ELR (cell line): ENCODE results near the gene GFPT2.
"Not testable (repeated sequence)": the region's sequence is repeated elsewhere in the genome, so short reads cannot be mapped to it uniquely, and the experiment has no call there.

Experiments used
- DNase-seq: peaks from one replicate; pipeline ENCODE4 v3.0.0-alpha.2; 2015; ENCODE audit warnings: low read depth

The GFPT2 gene

DNA sequence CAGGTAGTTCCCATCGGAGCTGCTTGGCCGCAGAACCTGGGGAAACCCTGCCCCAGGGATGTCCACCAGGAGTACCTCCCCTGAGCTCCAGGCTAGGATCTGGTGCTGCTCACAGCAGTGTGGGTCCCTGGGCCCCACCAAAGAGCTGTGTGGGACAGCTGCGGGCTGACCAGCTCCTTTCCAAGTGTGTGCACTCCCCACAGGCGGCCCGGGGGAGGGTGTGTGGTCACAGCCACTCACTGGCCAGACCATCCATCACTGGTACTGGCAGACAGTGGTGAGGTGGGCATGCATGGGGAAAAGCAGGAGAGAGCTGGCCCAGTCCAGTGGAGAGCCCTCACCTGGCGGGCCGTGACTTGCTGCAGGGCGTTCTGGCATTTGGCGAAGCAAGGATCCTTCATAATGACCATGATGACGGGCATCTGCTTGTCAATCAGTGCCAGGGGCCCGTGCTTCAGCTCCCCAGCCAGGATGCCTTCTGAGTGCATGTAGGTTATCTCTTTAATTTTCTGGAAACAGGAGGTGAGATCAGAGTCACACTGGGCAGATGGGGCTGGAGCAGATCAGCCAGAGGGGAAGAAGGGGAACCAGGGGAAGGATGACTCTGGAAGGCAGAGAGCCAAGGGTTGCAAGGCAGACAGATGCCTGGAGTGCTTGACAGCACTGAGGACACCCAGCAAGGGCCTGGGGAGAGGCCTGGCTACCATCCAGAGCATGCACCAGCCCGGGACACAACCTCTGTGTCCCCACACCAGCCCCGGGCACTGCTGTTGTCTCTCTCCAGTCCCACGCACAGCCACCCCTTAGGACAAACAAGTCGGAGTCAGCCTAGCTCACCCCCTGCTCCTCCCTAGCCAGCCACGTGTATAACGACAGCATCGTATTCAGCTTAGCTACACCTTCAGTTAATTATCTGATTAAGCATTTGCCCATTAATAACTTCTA is 48.4 kb downstream of the GFPT2 start:
- DNase-seq = no peak

- DNase-seq = no peak
Measured at GRCh38 chr5:180304016-180304292, 49.2 kb downstream of the GFPT2 start.

DNA sequence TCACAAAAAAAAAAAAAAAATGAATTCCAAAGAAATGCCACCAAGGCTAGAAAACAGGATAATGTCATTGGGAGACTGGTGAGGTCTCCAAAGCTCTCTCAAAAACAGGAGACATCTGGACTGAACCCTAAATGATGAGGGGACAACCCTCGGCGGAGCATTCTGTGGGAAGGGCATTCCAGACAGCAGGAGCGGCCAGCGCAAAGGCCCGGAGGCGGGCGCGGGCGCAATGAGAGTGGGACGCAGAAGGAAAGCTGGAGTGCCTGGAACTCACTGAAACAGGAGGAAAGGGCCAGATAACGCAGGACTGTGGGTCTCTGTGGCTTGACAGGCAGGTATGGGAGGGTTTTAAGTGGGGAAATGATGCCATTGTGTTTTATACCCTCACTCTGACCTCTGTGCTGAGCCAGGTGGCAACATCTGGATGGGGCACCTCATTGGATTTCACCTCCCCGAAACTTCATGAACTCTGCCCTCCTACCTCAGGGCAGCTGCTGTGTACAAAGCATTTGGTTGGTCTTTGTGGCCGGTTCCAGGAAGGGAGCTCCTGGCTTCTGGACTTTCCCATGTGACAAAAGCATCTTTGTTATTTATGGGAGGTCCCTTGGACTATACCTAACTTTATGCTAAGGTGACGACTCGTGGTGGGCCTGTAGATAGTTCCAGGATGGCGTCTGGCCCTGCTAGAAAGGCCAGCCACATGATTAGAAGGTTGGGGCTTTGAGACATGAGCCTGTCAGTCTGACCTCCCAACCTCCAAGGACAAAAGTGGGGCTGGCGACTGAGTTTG is 49.7 kb downstream of the GFPT2 start:
- DNase-seq = no peak

DNA sequence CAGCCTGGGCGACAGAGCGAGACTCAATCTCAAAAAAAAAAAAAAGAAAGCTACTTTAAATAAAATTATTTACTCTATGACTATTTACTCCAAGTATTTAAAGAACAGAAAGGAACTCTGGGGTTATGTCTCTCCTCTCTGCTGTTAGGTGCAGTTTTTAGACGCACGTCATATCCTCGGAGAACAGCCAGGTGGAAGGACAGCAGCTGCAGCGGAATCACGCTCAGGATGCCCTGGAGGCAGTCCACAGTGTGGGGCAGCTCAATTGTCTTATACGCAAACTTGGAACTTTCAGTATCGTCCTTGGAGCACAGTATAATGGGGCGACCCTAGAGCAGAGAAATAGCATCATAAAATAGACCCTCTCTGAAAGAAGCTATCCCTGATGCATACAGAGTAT is 50.9 kb downstream of the GFPT2 start:
- no peak for DNase-seq

DNA sequence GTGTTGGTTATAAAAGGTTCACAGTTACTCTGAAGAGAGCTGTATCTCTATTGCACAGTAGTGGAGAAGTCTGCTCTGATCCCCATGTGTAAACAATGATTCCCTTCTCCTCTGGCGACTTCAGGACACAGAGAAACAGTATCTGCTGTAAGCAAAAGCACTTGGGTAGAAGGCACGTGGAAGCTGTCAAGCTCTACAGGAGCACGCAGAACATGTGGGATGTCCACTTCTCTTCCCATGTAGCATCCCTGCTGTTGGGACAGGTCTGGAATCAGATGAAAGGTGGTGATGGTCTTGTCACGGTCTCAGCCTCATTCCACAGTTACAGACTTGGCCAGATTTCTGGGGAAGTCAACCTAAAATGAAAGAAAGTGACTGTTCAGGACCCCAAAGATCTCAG is 51.9 kb downstream of the GFPT2 start:
- DNase-seq = no peak

- DNase-seq = no peak
Measured at GRCh38 chr5:180299526-180299925, 53.6 kb downstream of the GFPT2 start.

DNA sequence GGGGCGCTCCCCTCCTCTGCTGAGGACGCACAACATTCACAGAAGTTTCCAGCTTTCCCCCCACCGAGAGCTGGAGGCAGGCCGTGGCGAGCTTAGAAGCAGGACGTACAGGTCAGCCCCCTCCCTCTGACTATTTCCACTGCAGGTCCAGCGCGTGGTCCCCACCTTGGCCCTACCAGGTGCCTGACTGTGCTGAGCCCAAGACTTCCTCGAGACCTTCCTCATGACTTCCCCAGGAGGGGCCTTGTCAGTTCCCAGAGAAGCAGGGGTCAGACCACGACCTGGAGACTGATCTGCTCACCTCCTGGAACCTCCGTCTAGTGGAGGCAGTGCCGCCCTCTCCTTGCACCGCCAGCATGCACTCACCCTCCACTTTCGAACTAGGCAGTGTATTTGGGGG is 54.1 kb downstream of the GFPT2 start:
- not testable (repeated sequence) for DNase-seq

- no peak for DNase-seq
Measured at GRCh38 chr5:180297587-180298282, 55.4 kb downstream of the GFPT2 start.

GRCh38 chr5:180296771-180297170 is 56.4 kb downstream of the GFPT2 start:
- DNase-seq = peak; percentile 28

GRCh38 chr5:180294913-180295555 is 58.1 kb downstream of the GFPT2 start:
- DNase-seq = no peak

DNA sequence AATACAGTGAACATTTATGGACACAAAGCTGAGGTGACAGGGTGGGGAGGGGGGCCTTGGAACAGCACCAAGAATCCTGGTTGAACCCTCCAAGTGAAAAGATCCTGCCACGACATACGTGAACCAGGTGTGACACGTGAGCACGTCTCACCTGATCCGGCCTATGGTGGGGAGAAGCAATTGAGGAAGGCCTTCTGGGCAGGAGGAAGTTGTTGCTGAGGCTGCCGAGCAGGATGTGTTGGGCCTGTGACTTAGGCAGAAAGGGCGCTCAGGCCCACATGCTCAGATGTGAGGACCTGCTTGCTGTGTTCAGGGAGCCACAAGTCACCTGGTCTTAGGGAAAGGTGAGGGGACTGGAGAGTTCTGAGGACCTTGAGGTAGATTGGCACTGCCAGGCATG is 58.7 kb downstream of the GFPT2 start:
- DNase-seq = no peak

DNA sequence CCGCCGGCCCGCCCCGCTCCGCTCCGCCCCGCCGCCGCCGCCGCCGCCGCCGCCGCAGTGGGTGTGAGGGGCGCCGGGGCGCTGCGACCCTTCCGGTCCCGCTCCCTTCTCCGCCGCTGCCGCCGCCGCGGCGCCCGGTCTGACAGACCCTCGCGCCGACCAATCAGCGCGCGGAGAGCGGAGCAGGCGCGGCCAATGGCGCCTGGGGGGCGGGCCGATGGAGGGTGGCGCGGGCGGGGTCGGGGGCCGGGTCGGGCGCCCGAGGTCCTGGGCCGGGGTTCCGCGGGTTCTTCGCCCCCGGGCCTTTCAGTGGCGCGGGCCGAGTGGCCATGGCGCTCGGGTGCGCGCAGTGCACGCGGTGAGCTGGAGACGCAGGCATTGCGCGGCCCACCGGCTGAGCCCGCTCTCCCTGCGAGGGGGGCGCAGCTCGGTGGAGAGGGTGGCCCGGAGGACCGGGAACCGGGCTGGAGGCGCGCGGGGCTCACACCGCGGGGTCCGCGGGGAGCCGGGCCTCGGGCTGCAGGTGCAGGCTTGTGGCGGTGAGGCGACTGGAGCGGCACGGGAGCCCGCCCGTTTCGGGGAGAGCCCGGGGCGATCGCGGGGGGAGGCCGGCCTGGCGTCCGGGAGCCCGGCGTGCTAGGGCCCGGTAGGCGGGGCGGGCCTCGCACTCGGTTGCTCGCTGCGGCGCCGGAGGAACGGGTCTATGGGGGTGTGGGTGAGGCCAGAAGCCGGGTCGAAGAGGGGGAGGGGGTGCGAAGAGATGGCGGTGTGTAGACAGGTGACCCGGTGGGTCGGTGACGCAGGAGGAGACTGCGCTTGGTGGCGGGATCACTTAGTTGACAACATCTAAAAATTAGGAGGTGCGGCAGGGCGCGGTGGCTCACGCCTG is 60.9 kb downstream of the GFPT2 start, which contains the start of gene MAPK9:
MAPK9 (minus strand) TSS at position 141 of the 889 bp plus-strand sequence. CDS start 11,522 bp downstream, outside the sequence.
- DNase-seq = peak; percentile 86

GRCh38 chr5:180291234-180291940 is 61.7 kb downstream of the GFPT2 start:
- peak; percentile 36 for DNase-seq

DNA sequence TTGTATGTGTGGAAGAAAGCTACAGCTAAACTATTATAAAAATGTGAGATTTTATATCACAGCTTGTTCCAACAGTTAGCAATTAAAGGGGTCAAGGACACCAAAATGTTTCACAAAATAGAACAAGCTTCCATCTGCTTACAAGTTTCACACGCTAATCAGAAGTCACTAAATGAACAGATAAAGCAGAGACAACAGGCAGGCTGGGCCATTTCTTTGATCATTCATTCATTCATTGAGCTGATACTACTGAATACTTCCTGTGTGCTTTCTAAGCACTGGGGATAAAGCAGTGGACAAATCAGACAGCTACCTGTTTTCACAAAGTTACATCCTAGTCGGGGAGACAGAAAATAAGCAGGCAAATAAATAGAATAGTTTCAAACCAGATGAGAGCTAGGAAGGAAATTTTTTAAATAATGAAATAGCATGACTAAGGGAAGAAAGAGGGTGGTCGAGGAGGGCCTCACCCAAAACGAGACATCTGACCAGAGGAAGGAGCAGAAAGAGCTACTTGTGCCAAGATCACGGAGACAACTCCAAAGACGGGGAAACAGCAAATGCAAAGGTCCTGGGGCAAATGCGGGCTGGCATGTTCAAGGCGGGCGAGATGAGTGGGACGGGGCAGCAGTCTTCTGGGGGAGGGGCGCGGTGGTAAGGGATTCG is 62.4 kb downstream of the GFPT2 start:
- DNase-seq = no peak

DNA sequence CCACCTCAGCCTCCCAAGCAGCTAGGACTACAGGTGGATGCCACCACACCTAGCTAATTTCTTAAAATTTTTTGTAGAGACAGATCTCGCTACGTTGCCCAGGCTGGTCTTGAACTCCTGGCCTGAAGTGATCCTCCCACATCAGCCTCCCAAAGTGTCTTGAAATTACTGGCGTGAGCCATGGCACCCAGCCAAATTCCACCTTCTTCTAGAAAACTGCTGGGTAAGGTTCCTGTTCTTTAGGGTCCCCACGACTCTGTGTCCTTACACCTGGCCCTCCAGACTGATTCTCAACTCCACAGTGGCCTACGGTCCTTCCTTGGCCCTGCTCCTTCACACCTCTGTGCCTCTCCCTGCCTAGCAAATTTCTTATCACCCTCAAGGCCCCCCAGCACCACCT is 63.2 kb downstream of the GFPT2 start:
- no peak for DNase-seq

GRCh38 chr5:180289433-180289832 is 63.7 kb downstream of the GFPT2 start:
- no peak for DNase-seq

DNA sequence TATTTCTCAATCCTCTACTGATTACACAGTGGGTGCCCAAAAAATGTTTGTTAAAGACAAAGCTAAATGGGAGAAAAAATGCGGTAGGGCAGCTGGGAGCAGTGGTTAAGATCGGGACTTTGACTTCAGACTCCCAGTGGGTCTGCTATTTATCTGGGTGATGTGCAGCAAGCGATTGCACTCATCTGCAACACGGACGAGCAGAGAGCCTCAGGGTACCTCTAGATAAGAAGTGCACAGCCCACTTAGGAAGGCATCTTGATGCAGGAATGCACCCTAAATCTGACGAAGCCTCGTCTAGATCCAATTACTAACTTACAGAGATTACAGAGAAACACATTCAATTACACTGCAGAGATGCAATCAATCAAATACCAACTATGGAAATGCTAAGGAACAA is 65.3 kb downstream of the GFPT2 start:
- no peak for DNase-seq

DNA sequence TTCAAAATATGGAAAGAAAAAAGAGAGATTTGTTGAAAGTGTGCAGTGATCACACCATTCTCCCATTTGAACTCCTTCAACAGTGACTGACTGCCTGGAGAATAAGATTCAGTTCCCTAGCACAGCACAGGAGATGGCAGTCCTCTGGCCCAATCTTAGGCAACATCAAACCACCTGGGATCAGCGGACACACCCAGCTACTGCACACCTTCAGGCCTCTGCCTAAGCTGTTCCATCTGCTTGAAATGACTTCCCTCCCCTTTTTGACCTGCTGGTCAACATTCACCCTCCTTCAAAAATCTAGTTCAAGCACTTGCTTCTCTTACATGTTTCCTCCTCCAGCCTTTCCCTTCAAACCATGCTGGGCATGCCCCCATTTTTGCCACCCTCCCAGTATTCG is 65.7 kb downstream of the GFPT2 start:
- no peak for DNase-seq

DNA sequence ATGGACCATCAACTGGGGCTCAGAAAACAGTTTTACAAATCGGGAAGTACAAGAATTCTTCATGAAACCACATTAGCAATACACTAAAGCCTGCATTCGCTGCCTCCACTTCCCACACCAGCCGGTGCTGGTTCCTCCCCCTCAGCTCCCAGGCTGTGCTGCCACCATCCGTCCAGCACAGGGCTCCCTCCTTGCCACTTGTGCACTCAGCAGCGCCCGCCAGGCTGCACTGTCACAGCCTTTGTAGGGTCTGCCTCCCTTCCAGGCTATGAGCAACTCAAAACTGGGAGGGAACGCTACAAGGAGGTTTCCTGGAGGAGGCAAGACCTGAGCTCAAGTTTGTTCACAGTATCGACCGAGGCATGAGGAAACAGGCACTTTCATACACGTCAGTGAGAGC is 69.0 kb downstream of the GFPT2 start:
- no peak for DNase-seq
